ENCODE results near the gene C15orf62.

DNA sequence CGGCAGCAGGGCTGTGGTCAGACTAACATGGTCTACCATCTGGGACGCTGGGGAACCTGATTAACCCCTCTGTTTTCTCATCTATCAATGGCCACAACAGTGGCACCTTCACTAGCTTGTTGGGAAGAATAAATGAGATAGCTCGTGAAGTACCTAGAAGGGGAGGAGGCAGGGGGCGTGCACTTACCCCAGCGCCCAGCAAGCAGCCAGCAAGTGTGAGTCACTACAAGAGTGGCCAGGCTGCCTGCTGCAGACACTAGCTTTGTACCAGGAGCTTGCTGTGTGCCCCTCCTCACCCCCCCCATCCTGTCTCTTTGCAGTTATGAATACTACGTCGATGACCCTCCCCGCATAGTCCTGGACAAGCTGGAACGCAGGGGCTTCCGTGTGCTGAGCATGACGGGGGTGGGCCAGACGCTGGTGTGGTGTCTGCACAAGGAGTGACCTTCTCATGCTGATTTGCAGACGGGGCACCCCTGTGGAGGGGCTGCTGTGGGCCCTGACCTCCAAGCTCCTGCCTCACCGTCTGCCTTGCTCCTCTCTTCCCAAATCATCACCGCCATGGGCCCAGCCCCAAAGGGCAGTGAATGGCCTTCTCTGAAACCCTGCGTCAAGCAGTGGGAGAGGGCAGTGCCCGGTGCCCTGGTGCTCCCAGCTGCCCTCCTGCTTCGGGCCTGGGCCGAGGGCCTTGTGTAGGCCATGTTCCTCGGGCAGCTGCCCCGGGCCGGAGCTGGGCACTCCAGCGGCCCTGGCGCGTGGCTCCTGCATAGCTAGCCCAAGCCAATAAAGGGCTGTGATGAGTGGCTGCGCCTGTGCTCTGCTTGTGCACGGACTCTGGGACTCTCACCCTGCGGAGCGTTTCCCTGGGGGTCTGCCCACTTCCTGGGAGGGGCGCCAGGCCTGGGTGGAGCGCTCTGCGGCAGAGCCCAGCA lies 2.6 kb upstream of the C15orf62 start:
- TF ChIP-seq POLR2A (IDR thresholded peaks at IDR 0.05) (no peak), CTCF (IDR thresholded peaks at IDR 0.05) (no peak)
